ENCODE measurements around the gene AVEN.
"Not testable (repeated sequence)": the region's sequence is repeated elsewhere in the genome, so short reads cannot be mapped to it uniquely, and the experiment has no call there.

Gene AVEN

GRCh38 chr15:34010921-34011320 lies 28.1 kb downstream of the AVEN start:
- Histone ChIP-seq H3K4me3 (no peak overlapping the region), H3K27ac (no peak overlapping the region)
- TF ChIP-seq CTCF (IDR thresholded peaks at IDR 0.05), result no peak
- no peak for DNase-seq (ENCODE audit: low spot score)

GRCh38 chr15:34009656-34010055 lies 29.3 kb downstream of the AVEN start:
- Histone ChIP-seq H3K4me3 (no peak overlapping the region), H3K27ac (no peak overlapping the region)
- TF ChIP-seq CTCF (IDR thresholded peaks at IDR 0.05), result no peak
- DNase-seq (ENCODE audit: low spot score), result no peak

GRCh38 chr15:34006381-34006780 lies 32.6 kb downstream of the AVEN start:
- no peak for TF ChIP-seq CTCF (IDR thresholded peaks at IDR 0.05)
- DNase-seq (ENCODE audit: low spot score), result no peak
- no peak overlapping the region for H3K27ac ChIP-seq
- H3K4me3 ChIP-seq, result no peak overlapping the region

- no peak for TF ChIP-seq CTCF (IDR thresholded peaks at IDR 0.05)
- no peak overlapping the region for H3K27ac ChIP-seq
- no peak for DNase-seq (ENCODE audit: low spot score)
- H3K4me3 ChIP-seq, result no peak overlapping the region
Measured at GRCh38 chr15:34001536-34001935, 37.5 kb downstream of the AVEN start.

GRCh38 chr15:33995666-33996065 lies 43.3 kb downstream of the AVEN start:
- H3K4me3 ChIP-seq; DNase-seq (ENCODE audit: low spot score); H3K27ac ChIP-seq: not testable (repeated sequence)

GRCh38 chr15:33994005-33994615 lies 44.9 kb downstream of the AVEN start:
- H3K27ac ChIP-seq, result no peak overlapping the region
- DNase-seq (ENCODE audit: low spot score), result no peak
- no peak for TF ChIP-seq CTCF (IDR thresholded peaks at IDR 0.05)
- no peak overlapping the region for H3K4me3 ChIP-seq

GRCh38 chr15:33988384-33988783 lies 50.6 kb downstream of the AVEN start:
- TF ChIP-seq CTCF (IDR thresholded peaks at IDR 0.05), result no peak
- H3K27ac ChIP-seq, result no peak overlapping the region
- DNase-seq (ENCODE audit: low spot score), result no peak
- no peak overlapping the region for H3K4me3 ChIP-seq

- no peak for DNase-seq (ENCODE audit: low spot score)
- Histone ChIP-seq H3K4me3 (no peak overlapping the region), H3K27ac (no peak overlapping the region)
- no peak for TF ChIP-seq CTCF (IDR thresholded peaks at IDR 0.05)
Measured at GRCh38 chr15:33987444-33987843, 51.6 kb downstream of the AVEN start.
